LNCAP (cell line): ENCODE data around the gene AKAP14.
A peak's percentile ranks its signal among the peaks of the same experiment; 100 is the strongest.

Source experiments
- TF ChIP-seq, protein P1 (sequence below): fragments of 450-650 bp; IDR thresholded peaks from 2 replicates; pipeline ENCODE4 v1.5.1; 2017; ENCODE audit warnings: mild to moderate bottlenecking

AKAP14 gene

DNA sequence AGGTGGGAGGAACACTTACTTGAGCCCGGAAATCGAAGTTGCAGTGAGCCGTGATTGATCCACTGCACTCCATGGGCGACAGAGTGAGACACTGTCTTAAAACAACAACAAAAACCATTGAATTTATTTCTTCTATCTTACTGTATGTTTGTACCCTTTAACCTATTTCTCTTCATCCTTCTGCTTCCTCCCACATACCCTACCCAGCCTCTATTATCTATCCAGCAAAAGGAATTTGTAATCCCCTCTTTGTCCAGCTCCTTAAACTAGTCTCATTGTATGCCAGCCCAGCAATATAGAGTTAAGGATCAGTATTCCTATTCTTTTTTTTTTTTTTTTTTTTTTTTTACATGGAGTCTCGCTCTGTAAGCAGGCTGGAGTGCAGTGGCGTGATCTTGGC, 49.8 kb downstream of the AKAP14 start:
- TF ChIP-seq, protein P1, sequence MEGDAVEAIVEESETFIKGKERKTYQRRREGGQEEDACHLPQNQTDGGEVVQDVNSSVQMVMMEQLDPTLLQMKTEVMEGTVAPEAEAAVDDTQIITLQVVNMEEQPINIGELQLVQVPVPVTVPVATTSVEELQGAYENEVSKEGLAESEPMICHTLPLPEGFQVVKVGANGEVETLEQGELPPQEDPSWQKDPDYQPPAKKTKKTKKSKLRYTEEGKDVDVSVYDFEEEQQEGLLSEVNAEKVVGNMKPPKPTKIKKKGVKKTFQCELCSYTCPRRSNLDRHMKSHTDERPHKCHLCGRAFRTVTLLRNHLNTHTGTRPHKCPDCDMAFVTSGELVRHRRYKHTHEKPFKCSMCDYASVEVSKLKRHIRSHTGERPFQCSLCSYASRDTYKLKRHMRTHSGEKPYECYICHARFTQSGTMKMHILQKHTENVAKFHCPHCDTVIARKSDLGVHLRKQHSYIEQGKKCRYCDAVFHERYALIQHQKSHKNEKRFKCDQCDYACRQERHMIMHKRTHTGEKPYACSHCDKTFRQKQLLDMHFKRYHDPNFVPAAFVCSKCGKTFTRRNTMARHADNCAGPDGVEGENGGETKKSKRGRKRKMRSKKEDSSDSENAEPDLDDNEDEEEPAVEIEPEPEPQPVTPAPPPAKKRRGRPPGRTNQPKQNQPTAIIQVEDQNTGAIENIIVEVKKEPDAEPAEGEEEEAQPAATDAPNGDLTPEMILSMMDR = no peak

DNA sequence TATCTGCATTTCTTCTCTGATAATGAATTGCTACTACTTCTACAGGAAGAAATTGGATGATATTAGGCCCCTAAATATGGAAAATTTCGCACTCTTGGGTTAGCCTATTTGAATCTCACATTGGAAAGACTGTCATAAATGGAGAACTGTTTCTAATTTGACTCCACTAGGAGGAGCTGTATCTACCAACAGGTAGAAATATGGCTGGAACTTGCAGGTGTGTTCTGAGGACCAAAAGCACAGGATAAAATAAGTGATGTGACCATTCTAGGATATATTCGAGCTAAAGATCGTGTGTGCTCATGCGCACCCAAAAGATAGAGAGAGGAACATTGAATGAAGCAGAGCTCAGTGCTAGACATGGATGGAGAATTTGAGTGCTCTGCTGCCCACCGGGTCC, 52.7 kb downstream of the AKAP14 start:
- TF ChIP-seq, protein P1 = peak; percentile 37; the same call in 1 of the 2 replicates

DNA sequence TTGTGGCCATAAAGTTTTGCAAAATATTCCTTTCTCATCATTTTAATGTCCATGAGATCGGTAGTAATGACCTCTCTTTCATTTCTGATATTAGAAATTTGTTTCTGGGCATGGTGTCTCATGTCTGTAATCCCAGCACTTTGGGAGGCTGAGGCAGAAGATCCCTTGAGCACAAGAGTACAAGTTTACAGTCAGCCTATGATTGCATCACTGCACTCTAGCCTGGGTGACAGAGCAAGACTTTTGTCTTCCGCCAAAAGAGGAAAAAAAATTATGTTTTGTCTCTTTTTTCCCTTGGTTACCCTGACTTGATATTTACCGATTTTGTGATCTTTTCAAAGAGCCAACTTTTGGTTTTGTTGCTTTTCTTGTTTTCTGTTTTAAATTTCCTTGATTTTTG, 58.7 kb downstream of the AKAP14 start:
- TF ChIP-seq, protein P1 = no peak

DNA sequence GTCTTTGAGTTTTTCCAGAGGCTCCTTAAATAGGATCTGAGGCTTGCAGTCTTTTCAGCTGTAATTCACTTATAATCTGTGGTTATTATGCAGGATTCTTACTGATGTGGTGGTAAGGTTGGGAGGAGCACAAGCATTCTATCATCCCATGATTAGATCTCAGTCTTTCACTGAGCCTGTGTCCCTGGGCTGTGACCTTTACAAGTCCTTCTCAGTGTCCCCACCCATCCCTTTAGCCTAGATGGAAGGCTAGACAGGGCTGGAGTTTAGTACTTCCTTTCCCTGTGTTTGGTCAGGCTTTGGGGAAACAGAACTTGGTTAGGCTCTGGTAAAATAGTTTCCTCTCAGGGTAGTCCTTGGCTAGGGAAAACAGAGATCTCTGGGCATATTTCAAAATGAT, 64.9 kb downstream of the AKAP14 start:
- TF ChIP-seq, protein P1 = no peak
